Neural progenitor cell (in vitro differentiated cells): Measurements from ENCODE around the gene PARN.
"Not testable (repeated sequence)": the region's sequence is repeated elsewhere in the genome, so short reads cannot be mapped to it uniquely, and the experiment has no call there.

Source experiments
- EZH2 ChIP-seq: fragments of 200-600 bp; sonication (generic); IDR thresholded peaks from 2 replicates; pipeline ENCODE4 v1.6.1; 2017; ENCODE audit warnings: antibody characterized with exemption, mild to moderate bottlenecking, moderate library complexity
- EZH2phosphoT487 ChIP-seq: fragments of 200-600 bp; sonication (generic); IDR thresholded peaks from 2 replicates; pipeline ENCODE4 v1.6.1; 2017; ENCODE audit warnings: antibody characterized with exemption
- TF ChIP-seq, protein P1 (sequence below): fragments of 200-600 bp; sonication (generic); IDR thresholded peaks from 2 replicates; pipeline ENCODE4 v1.5.1; 2017; ENCODE audit warnings: antibody characterized with exemption, mild to moderate bottlenecking

DNA sequence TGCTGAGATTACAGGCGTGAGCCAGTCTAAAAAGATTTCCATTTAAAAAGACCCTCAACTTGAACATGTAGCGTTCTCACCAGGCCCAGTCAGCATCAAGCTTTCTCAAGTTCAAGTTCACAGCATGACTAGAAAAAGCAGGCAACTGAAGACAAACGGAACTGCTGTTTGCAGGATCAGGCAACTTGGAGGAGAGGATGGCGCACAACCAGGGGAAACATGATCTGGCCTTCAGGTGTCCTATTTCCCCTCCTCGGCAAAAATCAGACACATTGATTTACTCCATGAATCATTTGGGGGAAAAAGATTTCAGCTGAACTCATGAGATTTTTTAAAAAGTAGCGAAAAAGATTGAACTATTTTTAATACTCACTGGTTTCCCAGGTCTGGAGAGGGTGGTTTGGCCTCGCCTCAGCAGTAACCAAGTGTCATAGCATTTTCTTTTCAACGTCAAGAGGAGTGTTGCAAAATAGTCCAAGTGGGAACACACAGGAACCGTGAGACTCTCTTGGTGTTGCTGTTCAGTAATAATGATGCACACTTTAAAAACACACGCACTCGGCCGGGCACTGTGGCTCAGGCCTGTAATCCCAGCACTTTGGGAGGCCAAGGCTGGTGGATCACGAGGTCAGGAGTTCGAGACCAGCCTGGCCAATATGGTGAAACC lies 201.0 kb downstream of the PARN start:
- TF ChIP-seq EZH2, EZH2phosphoT487: not testable (repeated sequence)
- TF ChIP-seq, protein P1, sequence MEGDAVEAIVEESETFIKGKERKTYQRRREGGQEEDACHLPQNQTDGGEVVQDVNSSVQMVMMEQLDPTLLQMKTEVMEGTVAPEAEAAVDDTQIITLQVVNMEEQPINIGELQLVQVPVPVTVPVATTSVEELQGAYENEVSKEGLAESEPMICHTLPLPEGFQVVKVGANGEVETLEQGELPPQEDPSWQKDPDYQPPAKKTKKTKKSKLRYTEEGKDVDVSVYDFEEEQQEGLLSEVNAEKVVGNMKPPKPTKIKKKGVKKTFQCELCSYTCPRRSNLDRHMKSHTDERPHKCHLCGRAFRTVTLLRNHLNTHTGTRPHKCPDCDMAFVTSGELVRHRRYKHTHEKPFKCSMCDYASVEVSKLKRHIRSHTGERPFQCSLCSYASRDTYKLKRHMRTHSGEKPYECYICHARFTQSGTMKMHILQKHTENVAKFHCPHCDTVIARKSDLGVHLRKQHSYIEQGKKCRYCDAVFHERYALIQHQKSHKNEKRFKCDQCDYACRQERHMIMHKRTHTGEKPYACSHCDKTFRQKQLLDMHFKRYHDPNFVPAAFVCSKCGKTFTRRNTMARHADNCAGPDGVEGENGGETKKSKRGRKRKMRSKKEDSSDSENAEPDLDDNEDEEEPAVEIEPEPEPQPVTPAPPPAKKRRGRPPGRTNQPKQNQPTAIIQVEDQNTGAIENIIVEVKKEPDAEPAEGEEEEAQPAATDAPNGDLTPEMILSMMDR: not testable (repeated sequence)
